ENCODE results near the gene MYH7B. TPM values are rescaled to one million over a fixed set of nuclear protein-coding genes. Genes with fewer than 3 reads are reported as not detected.

MYH7B gene
- polyA plus RNA-seq, 1 experiment = 0.01 TPM

GRCh38 chr20:34983995-34984735 lies 28.5 kb downstream of the MYH7B start:
- POLR2A ChIA-PET = no interaction called here
- TF ChIP-seq, protein P1, sequence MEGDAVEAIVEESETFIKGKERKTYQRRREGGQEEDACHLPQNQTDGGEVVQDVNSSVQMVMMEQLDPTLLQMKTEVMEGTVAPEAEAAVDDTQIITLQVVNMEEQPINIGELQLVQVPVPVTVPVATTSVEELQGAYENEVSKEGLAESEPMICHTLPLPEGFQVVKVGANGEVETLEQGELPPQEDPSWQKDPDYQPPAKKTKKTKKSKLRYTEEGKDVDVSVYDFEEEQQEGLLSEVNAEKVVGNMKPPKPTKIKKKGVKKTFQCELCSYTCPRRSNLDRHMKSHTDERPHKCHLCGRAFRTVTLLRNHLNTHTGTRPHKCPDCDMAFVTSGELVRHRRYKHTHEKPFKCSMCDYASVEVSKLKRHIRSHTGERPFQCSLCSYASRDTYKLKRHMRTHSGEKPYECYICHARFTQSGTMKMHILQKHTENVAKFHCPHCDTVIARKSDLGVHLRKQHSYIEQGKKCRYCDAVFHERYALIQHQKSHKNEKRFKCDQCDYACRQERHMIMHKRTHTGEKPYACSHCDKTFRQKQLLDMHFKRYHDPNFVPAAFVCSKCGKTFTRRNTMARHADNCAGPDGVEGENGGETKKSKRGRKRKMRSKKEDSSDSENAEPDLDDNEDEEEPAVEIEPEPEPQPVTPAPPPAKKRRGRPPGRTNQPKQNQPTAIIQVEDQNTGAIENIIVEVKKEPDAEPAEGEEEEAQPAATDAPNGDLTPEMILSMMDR (IDR thresholded peaks at IDR 0.05; ENCODE audit: insufficient read depth, low read depth, low read length) = no peak
- no peak for DNase-seq (ENCODE audit: low read depth)
- CTCF ChIA-PET = interaction anchor here (0.5 kb wide), 1 partner anchor 14 kb away, joined by 3 read pairs; no protein-coding TSS in a partner anchor
- Histone ChIP-seq H3K36me3 (ENCODE audit: control insufficient read depth, insufficient read depth, low read length) (no peaks in the 10 kb centered on the region), H3K27me3 (ENCODE audit: control insufficient read depth, insufficient read depth, low read length) (peaks cover 6% of the 10 kb centered on the region), H3K4me3 (ENCODE audit: low read depth, low read length) (no peak overlapping the region)

DNA sequence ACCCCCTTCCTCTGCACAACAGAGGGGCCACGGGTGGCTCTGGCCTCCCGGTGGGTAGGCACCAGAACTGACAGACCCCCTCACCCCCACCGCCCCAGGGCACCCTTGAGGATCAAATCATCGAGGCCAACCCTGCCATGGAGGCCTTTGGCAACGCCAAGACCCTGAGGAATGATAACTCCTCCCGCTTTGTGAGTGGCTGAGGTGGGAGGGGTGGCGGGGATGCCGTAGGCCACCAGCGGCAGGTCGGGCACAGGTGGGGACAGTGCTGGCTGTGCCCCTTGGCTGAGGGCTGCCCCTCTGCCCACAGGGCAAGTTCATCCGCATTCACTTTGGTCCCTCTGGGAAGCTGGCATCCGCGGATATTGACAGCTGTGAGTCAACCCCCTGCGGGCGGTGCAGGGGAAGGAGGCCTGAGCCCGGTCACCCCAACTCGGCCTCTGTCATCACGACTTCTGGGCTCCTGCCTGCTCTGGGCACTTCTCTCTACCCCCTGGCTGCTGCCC lies 29.1 kb downstream of the MYH7B start:
- TF ChIP-seq, protein P1 (IDR thresholded peaks at IDR 0.05; ENCODE audit: insufficient read depth, low read depth, low read length) = no peak
- Histone ChIP-seq H3K27me3 (ENCODE audit: control insufficient read depth, insufficient read depth, low read length) (peaks cover 6% of the 10 kb centered on the region), H3K36me3 (ENCODE audit: control insufficient read depth, insufficient read depth, low read length) (no peaks in the 10 kb centered on the region), H3K4me3 (ENCODE audit: low read depth, low read length) (no peak overlapping the region)
- DNase-seq (ENCODE audit: low read depth) = no peak
- POLR2A ChIA-PET = no interaction called here
- CTCF ChIA-PET = interaction anchor here (2.7 kb wide), 1 partner anchor 110 kb away, joined by 14 read pairs; the partner anchor contains the start of genes ACSS2 and GGT7

DNA sequence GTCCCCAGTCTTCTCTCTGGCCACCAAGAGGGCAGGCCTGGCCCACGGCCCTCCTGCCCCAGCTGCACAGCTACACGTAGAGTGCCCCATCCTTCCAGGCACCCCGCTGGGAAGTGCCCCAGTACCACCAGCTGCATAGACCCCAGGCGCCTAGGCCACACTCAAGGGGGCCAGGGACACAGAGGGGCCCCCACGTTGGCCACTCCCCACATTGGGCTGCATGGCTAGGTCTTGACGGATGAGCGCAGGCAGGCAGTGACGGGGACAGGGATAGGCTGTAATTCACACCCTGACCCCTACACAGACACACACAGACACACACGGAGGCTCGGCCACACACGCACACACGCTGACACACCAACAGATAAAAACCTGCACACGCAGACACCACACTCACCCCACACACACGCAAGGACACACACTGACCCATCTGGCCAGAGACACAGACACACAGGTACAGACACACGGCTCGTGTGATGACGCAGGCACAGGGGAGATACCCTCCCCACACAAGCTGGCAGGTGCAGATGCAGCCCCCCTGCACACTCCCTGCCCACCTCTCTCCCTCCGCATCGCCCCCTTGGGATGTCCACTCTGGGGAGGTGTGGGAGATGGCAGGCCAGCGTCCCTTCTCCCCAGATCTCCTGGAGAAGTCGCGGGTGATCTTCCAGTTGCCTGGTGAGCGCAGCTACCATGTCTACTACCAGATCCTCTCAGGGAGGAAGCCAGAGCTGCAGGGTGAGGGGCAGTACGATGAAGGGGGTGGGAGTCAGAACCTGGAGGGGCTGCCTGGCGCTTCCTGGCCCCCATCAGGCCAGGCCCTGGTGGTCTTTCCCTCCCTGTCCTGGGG lies 30.0 kb downstream of the MYH7B start:
- ChIA-PET CTCF (interaction anchor here (1.3 to 2.7 kb wide), 2 partner anchors 13 to 111 kb away, joined by 3 to 14 read pairs; partner anchors contain the start of genes ACSS2 and GGT7), POLR2A (no interaction called here)
- TF ChIP-seq, protein P1 (IDR thresholded peaks at IDR 0.05; ENCODE audit: insufficient read depth, low read depth, low read length) = no peak

GRCh38 chr20:34986311-34987287 lies 30.9 kb downstream of the MYH7B start:
- H3K27me3 ChIP-seq (ENCODE audit: control insufficient read depth, insufficient read depth, low read length) = peaks cover 6% of the 10 kb centered on the region
- no peak overlapping the region for H3K4me3 ChIP-seq (ENCODE audit: low read depth, low read length)
- DNase-seq (ENCODE audit: low read depth) = no peak
- POLR2A ChIA-PET = no interaction called here
- CTCF ChIA-PET = interaction anchor here (0.6 to 2.7 kb wide), 5 partner anchors 10 to 112 kb away, joined by 3 to 14 read pairs (median 3); partner anchors contain the start of genes ACSS2 and GGT7
- H3K36me3 ChIP-seq (ENCODE audit: control insufficient read depth, insufficient read depth, low read length) = no peaks in the 10 kb centered on the region
- TF ChIP-seq, protein P1 (IDR thresholded peaks at IDR 0.05; ENCODE audit: insufficient read depth, low read depth, low read length) = no peak

More for the DNA sequence above, 30.0 kb downstream of the MYH7B start:
- Histone ChIP-seq H3K27me3 (ENCODE audit: control insufficient read depth, insufficient read depth, low read length) (peaks cover 6% of the 10 kb centered on the region), H3K36me3 (ENCODE audit: control insufficient read depth, insufficient read depth, low read length) (no peaks in the 10 kb centered on the region), H3K4me3 (ENCODE audit: low read depth, low read length) (no peak overlapping the region)
- no peak for DNase-seq (ENCODE audit: low read depth)
